IMR-90 (cell line): ENCODE data around the gene RPL26. TPM values are rescaled to one million over a fixed set of nuclear protein-coding genes. Genes with fewer than 3 reads are reported as not detected.

Source experiments
- ATAC-seq: fragments of 200-7000 bp; cut with Tn5 transposase; 2 replicates; pipeline ENCODE4 v1.9.1; 2020; ENCODE audit warnings: low read depth, mild to moderate bottlenecking, moderate library complexity
- BruUV-seq: library from RNA; stranded (reverse); fragments of 400-500 nt; replicated peaks from 2 replicates; lab custom pipeline; 2021; lab: Mats Ljungman, UMichigan
- CTCF ChIA-PET: fragments of 300-600 bp; formaldehyde crosslinking; extraction: SDS; loops from one replicate; lab custom pipeline; 2021; ENCODE audit warnings: antibody characterized with exemption; lab: Yijun Ruan, JAX
- POLR2A ChIA-PET: fragments of 300-600 bp; sonication (Branson Sonifier 250); formaldehyde crosslinking; loops from one replicate; lab custom pipeline; 2022; ENCODE audit warnings: antibody characterized with exemption; ENCODE audit not compliant: unreplicated experiment; lab: Charles Lee
- DNase-seq: peaks from one replicate; pipeline ENCODE4 v3.0.0; 2013
- H2AFZ ChIP-seq: replicated peaks from 2 replicates; pipeline ENCODE3; 2013; ENCODE audit warnings: low read length, mild to moderate bottlenecking; ENCODE audit not compliant: poor library complexity
- H2AK5ac ChIP-seq: 2 replicates; pipeline ENCODE4 v1.6.1; 2013; ENCODE audit warnings: low read depth, low read length, inconsistent platforms
- H2AK9ac ChIP-seq: replicated peaks from 2 replicates; pipeline ENCODE3; 2013; ENCODE audit warnings: mild to moderate bottlenecking, low read depth, low read length, moderate library complexity; ENCODE audit not compliant: poor library complexity
- H2BK120ac ChIP-seq: 2 replicates; pipeline ENCODE4 v1.6.1; 2013; ENCODE audit warnings: low read depth, low read length, inconsistent platforms
- H2BK15ac ChIP-seq: 3 replicates; pipeline ENCODE4 v1.6.1; 2013; ENCODE audit warnings: low read depth, low read length, inconsistent platforms
- H2BK20ac ChIP-seq: 2 replicates; pipeline ENCODE4 v1.6.1; 2013; ENCODE audit warnings: low read depth, mild to moderate bottlenecking, inconsistent platforms, low read length, moderate library complexity
- H2BK5ac ChIP-seq: 2 replicates; pipeline ENCODE4 v1.6.1; 2013; ENCODE audit warnings: mild to moderate bottlenecking, low read depth, low read length, inconsistent platforms; ENCODE audit not compliant: poor library complexity, severe bottlenecking
- H3K14ac ChIP-seq: replicated peaks from 2 replicates; pipeline ENCODE4 v1.6.1; 2013; ENCODE audit warnings: low read depth, low read length, inconsistent platforms
- H3K18ac ChIP-seq: 2 replicates; pipeline ENCODE4 v1.6.1; 2013; ENCODE audit warnings: low read depth, low read length, control low read depth
- H3K23ac ChIP-seq: 2 replicates; pipeline ENCODE4 v1.6.1; 2013; ENCODE audit warnings: low read depth, low read length, inconsistent platforms
- H3K27ac ChIP-seq: 2 replicates; pipeline ENCODE4 v1.5.1; 2013; ENCODE audit warnings: mild to moderate bottlenecking, control low read depth, low read length; ENCODE audit not compliant: insufficient read depth
- H3K27me3 ChIP-seq: 2 replicates; pipeline ENCODE4 v1.6.1; 2013; ENCODE audit warnings: low read length; ENCODE audit not compliant: control insufficient read depth, insufficient read depth
- H3K36me3 ChIP-seq: 2 replicates; pipeline ENCODE4 v1.6.1; 2013; ENCODE audit warnings: low read length, mixed read lengths; ENCODE audit not compliant: control insufficient read depth, insufficient read depth
- H3K4ac ChIP-seq: 2 replicates; pipeline ENCODE4 v1.6.1; 2013; ENCODE audit warnings: low read depth, low read length, inconsistent platforms
- H3K4me1 ChIP-seq: 2 replicates; pipeline ENCODE4 v1.6.1; 2013; ENCODE audit warnings: low read length, mixed read lengths; ENCODE audit not compliant: control insufficient read depth, insufficient read depth
- H3K4me2 ChIP-seq: 2 replicates; pipeline ENCODE4 v1.6.1; 2013; ENCODE audit warnings: low read depth, mild to moderate bottlenecking, control low read depth, low read length, moderate library complexity
- H3K4me3 ChIP-seq: 2 replicates; pipeline ENCODE4 v1.5.1; 2013; ENCODE audit warnings: low read depth, mild to moderate bottlenecking, control low read depth, low read length, moderate library complexity; ENCODE audit not compliant: insufficient read depth
- H3K56ac ChIP-seq: 2 replicates; pipeline ENCODE4 v1.6.1; 2013; ENCODE audit warnings: low read length, inconsistent platforms; ENCODE audit not compliant: insufficient read depth; ENCODE audit errors: extremely low read depth
- H3K79me1 ChIP-seq, 2 experiments: 2 replicates each; pipeline ENCODE4 v1.6.1; 2013; ENCODE audit warnings: low read length in 2 of 2, inconsistent platforms in 1 of 2, low read depth in 1 of 2
- H3K9ac ChIP-seq: 2 replicates; pipeline ENCODE4 v1.6.1; 2013; ENCODE audit warnings: low read depth, low read length, control low read depth
- H3K9me1 ChIP-seq: 2 replicates; pipeline ENCODE4 v1.6.1; 2013; ENCODE audit warnings: low read length, inconsistent platforms; ENCODE audit not compliant: insufficient read depth
- H3K9me3 ChIP-seq: 2 replicates; pipeline ENCODE4 v1.6.1; 2013; ENCODE audit warnings: low read length; ENCODE audit not compliant: control insufficient read depth, insufficient read depth
- H4K20me1 ChIP-seq: 2 replicates; pipeline ENCODE4 v1.6.1; 2013; ENCODE audit warnings: low read length, inconsistent platforms; ENCODE audit not compliant: insufficient read depth
- H4K5ac ChIP-seq: 2 replicates; pipeline ENCODE4 v1.6.1; 2013; ENCODE audit warnings: mild to moderate bottlenecking, low read depth, low read length, control low read depth
- H4K8ac ChIP-seq, 2 experiments: 2 replicates each; pipeline ENCODE4 v1.6.1; 2013; ENCODE audit warnings: low read depth in 2 of 2, low read length in 2 of 2, control low read depth in 1 of 2, inconsistent platforms in 1 of 2
- H4K91ac ChIP-seq: 2 replicates; pipeline ENCODE4 v1.6.1; 2013; ENCODE audit warnings: low read depth, low read length, inconsistent platforms; ENCODE audit not compliant: insufficient read depth
- BHLHE40 ChIP-seq: fragments of 150-350 bp; IDR thresholded peaks from 2 replicates; pipeline ENCODE4 v1.6.1; 2016; ENCODE audit warnings: mild to moderate bottlenecking, low read depth, low read length
- CEBPB ChIP-seq: IDR thresholded peaks from 2 replicates; pipeline ENCODE4 v1.6.1; 2012; ENCODE audit warnings: low read depth, low read length, improper control_type of control experiment
- CHD1 ChIP-seq: IDR thresholded peaks from 2 replicates; pipeline ENCODE4 v1.6.1; 2012; ENCODE audit warnings: low read depth, low read length, improper control_type of control experiment
- FOS ChIP-seq: fragments of 150-350 bp; IDR thresholded peaks from 2 replicates; pipeline ENCODE4 v1.6.1; 2016; ENCODE audit warnings: low read depth, low read length
- MAFK ChIP-seq: IDR thresholded peaks from 2 replicates; pipeline ENCODE4 v1.6.1; 2012; ENCODE audit warnings: low read depth, low read length, improper control_type of control experiment
- MAZ ChIP-seq: IDR thresholded peaks from 2 replicates; pipeline ENCODE4 v1.6.1; 2012; ENCODE audit warnings: low read depth, mild to moderate bottlenecking, low read length, improper control_type of control experiment, moderate library complexity, borderline replicate concordance
- MXI1 ChIP-seq: IDR thresholded peaks from 2 replicates; pipeline ENCODE4 v1.6.1; 2012; ENCODE audit warnings: low read depth, mild to moderate bottlenecking, low read length, moderate library complexity, borderline replicate concordance
- NFE2L2 ChIP-seq: fragments of 150-350 bp; IDR thresholded peaks from 2 replicates; pipeline ENCODE4 v1.6.1; 2016; ENCODE audit warnings: low read depth, mild to moderate bottlenecking, low read length
- POLR2A ChIP-seq: IDR thresholded peaks from 2 replicates; pipeline ENCODE4 v1.6.1; 2012; ENCODE audit warnings: mild to moderate bottlenecking, low read depth, low read length
- RAD21 ChIP-seq: IDR thresholded peaks from 2 replicates; pipeline ENCODE4 v1.6.1; 2012; ENCODE audit warnings: low read length, improper control_type of control experiment
- RCOR1 ChIP-seq: IDR thresholded peaks from 2 replicates; pipeline ENCODE4 v1.6.1; 2012; ENCODE audit warnings: mild to moderate bottlenecking, low read length, improper control_type of control experiment; ENCODE audit not compliant: insufficient replicate concordance
- RFX5 ChIP-seq: IDR thresholded peaks from 2 replicates; pipeline ENCODE4 v1.8.0; 2012; ENCODE audit warnings: low read depth, mild to moderate bottlenecking, low read length, moderate library complexity
- SMC3 ChIP-seq: fragments of 150-350 bp; IDR thresholded peaks from 2 replicates; pipeline ENCODE4 v1.6.1; 2016; ENCODE audit warnings: low read depth, mild to moderate bottlenecking, antibody characterized with exemption, low read length, moderate library complexity
- WGBS, 2 experiments: methylation state at CpG; one replicate each; pipeline versions ENCODE4 v1.1.5 to v1.1.7; 2013; ENCODE audit warnings: missing lambda C conversion rate in 2 of 2; ENCODE audit not compliant: insufficient read length in 1 of 2; ENCODE audit errors: extremely low coverage in 2 of 2; 5-methylcytosine and 5-hydroxymethylcytosine counted together
- dilution Hi-C: fragments of 300-500 bp; cut with HindIII; formaldehyde crosslinking; loops from one replicate; pipeline ENCODE4 v1.14.3; 2018; ENCODE audit warnings: low sequenced_read_pairs; ENCODE audit not compliant: unreplicated experiment
- in situ Hi-C: fragments of 300-500 bp; cut with MboI; formaldehyde crosslinking; loops from 3 replicates; pipeline ENCODE4 v1.14.3; 2019; ENCODE audit warnings: low sequenced_read_pairs, inconsistent platforms, mixed read lengths
- intact Hi-C: fragments of 100-400 bp; cut with micrococcal nuclease; formaldehyde crosslinking; loops from 2 replicates; pipeline ENCODE4 v1.10.0; 2022
- polyA plus RNA-seq, 3 experiments: library from polyadenylated mRNA; depleted of rRNA; stranded (reverse); fragments of >200 nt; gene quantifications; 2 replicates each; pipeline ENCODE4 v1.2.3, GENCODE V29; 2012; ENCODE audit warnings: low replicate concordance in 1 of 3
- total RNA-seq: library from RNA; depleted of rRNA; stranded (reverse); fragments of >200 nt; gene quantifications from 2 replicates; pipeline ENCODE4 v1.2.3, GENCODE V29; 2012
- TF ChIP-seq, protein P1 (sequence below): conservative IDR thresholded peaks from 2 replicates; pipeline ENCODE4 v1.5.1; 2012; ENCODE audit warnings: mild to moderate bottlenecking, low read depth, low read length, improper control_type of control experiment
- TF ChIP-seq, protein P2 (sequence below): fragments of 150-350 bp; IDR thresholded peaks from 2 replicates; pipeline ENCODE4 v1.6.1; 2017; ENCODE audit warnings: mild to moderate bottlenecking, antibody characterized with exemption, low read length, low read depth
- TF ChIP-seq, protein P3 (sequence below): fragments of 150-350 bp; IDR thresholded peaks from 2 replicates; pipeline ENCODE4 v1.6.1; 2016; ENCODE audit warnings: low read depth, mild to moderate bottlenecking, low read length, moderate library complexity, borderline replicate concordance

RPL26 gene
- total and polyA plus RNA-seq, 2 of the 4 experiments (the other 2 are of a cell fraction) = 4,763 to 5,013 TPM

DNA sequence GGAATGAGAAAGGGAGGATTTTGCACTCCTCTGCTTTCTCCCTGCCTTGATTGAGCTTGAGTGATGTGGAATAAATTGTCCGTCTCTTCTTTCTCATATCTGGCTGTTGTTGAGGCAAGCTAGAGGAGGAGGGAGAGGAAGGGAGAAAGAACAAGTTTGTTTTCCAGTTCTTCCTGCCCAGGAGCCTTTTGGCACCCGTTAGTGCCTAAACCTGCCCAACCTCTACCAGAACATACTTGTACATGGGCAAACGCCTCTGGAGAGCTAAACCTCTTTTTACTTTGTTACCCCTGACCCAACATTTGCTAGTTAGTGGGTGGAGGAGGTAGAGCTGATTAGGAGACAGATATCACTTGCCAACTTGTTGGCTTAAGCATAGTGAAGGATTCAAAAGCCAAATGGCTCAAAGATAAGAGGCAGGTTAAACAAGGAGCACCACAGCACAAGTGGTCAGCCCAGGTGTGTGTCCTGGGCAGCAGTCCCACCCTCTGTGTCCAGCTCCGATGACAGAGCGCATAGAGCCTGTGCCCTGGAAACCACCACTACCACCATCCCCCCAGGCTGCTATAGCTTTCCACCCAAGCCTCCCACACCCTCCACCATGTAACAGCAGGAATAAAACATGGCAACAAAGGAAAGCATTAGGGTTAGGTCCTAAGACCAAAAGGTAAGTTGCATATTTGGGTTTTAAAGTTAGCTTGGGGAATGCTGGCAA is 36.9 kb downstream of the RPL26 start:
- POLR2A ChIA-PET = no interaction called here
- no peaks in the 10 kb centered on the region for H3K36me3 ChIP-seq

More for the DNA sequence above, 36.9 kb downstream of the RPL26 start:
- peaks cover 22% of the 10 kb centered on the region for H3K27me3 ChIP-seq
- H3K56ac ChIP-seq = no peak overlapping the region
- no peak overlapping the region for H3K4me2 ChIP-seq
- dilution Hi-C loops (no loop called here), intact Hi-C loops (no loop called here), in situ Hi-C loops (no loop called here)
- H3K27ac ChIP-seq = no peak overlapping the region
- no peak overlapping the region for H3K4me3 ChIP-seq
- H2BK15ac ChIP-seq = no peak overlapping the region
- no peak for ATAC-seq
- no peak for DNase-seq
- no peaks in the 10 kb centered on the region; the same call in 1 of the 2 replicates for H3K9me3 ChIP-seq
- H3K4me1 ChIP-seq = no peaks in the 10 kb centered on the region
- H2BK20ac ChIP-seq = no peak overlapping the region
- CTCF ChIA-PET = no interaction called here
- BruUV-seq = no TSS peak
- H2AK9ac ChIP-seq = no peak overlapping the region
- H3K14ac ChIP-seq = no peak overlapping the region
- no peak overlapping the region for H3K18ac ChIP-seq
- no peaks in the 10 kb centered on the region for H3K79me1 ChIP-seq
- WGBS, 2 experiments = no CpG with 5 or more reads among the region's 5 CpGs
- no peak overlapping the region for H4K91ac ChIP-seq
- TF ChIP-seq RCOR1 = no peak
- no peak for TF ChIP-seq FOS
- no peak for TF ChIP-seq MAZ
- TF ChIP-seq, protein P1, sequence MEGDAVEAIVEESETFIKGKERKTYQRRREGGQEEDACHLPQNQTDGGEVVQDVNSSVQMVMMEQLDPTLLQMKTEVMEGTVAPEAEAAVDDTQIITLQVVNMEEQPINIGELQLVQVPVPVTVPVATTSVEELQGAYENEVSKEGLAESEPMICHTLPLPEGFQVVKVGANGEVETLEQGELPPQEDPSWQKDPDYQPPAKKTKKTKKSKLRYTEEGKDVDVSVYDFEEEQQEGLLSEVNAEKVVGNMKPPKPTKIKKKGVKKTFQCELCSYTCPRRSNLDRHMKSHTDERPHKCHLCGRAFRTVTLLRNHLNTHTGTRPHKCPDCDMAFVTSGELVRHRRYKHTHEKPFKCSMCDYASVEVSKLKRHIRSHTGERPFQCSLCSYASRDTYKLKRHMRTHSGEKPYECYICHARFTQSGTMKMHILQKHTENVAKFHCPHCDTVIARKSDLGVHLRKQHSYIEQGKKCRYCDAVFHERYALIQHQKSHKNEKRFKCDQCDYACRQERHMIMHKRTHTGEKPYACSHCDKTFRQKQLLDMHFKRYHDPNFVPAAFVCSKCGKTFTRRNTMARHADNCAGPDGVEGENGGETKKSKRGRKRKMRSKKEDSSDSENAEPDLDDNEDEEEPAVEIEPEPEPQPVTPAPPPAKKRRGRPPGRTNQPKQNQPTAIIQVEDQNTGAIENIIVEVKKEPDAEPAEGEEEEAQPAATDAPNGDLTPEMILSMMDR = no peak
- TF ChIP-seq MAFK = no peak
- TF ChIP-seq POLR2A = no peak
- no peak for TF ChIP-seq BHLHE40
- TF ChIP-seq, protein P2, sequence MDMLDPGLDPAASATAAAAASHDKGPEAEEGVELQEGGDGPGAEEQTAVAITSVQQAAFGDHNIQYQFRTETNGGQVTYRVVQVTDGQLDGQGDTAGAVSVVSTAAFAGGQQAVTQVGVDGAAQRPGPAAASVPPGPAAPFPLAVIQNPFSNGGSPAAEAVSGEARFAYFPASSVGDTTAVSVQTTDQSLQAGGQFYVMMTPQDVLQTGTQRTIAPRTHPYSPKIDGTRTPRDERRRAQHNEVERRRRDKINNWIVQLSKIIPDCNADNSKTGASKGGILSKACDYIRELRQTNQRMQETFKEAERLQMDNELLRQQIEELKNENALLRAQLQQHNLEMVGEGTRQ = no peak
- TF ChIP-seq NFE2L2 = no peak
- TF ChIP-seq CHD1 = no peak
- TF ChIP-seq SMC3 = no peak
- no peak for TF ChIP-seq MXI1
- no peak for TF ChIP-seq RAD21
- no peak for TF ChIP-seq CEBPB
- TF ChIP-seq, protein P3, sequence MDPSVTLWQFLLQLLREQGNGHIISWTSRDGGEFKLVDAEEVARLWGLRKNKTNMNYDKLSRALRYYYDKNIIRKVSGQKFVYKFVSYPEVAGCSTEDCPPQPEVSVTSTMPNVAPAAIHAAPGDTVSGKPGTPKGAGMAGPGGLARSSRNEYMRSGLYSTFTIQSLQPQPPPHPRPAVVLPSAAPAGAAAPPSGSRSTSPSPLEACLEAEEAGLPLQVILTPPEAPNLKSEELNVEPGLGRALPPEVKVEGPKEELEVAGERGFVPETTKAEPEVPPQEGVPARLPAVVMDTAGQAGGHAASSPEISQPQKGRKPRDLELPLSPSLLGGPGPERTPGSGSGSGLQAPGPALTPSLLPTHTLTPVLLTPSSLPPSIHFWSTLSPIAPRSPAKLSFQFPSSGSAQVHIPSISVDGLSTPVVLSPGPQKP = no peak
- no peak for TF ChIP-seq RFX5
- no peak overlapping the region for H4K8ac ChIP-seq
- H2BK5ac ChIP-seq = no peak overlapping the region
- no peak overlapping the region for H2BK120ac ChIP-seq
- H3K23ac ChIP-seq = no peak overlapping the region; the same call in 1 of the 2 replicates
- H3K9ac ChIP-seq = no peak overlapping the region
- H4K20me1 ChIP-seq = no peaks in the 10 kb centered on the region
- H2AFZ ChIP-seq = peak overlapping the region; percentile 21
- H3K9me1 ChIP-seq = no peaks in the 10 kb centered on the region
- no peak overlapping the region for H3K4ac ChIP-seq
- H2AK5ac ChIP-seq = no peak overlapping the region
- H4K5ac ChIP-seq = no peak overlapping the region
